ENCODE results near the gene HSPA6.

HSPA6 gene

DNA sequence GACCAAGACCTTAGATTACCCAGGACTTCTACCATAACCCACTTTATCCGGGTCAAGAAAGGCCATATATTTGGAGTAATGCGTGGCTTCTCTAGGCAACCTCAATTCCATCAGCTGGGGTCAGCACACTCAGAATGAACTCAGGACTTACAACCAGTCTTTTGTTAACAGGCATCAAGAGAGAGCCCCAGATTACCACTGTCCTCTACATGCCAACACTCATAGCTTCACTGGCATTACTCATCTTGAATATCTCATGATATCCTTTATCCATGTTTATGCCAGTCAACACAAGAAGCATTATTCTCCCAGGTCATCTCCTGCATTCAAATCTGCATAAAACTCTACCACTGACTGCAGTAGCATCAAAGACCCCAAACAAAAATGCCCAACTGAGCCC, 25.7 kb upstream of the HSPA6 start:
- no peak for TF ChIP-seq GATA2 (IDR thresholded peaks at IDR 0.05; ENCODE audit: low read depth, low read length)
- TF ChIP-seq GATA3 (IDR thresholded peaks at IDR 0.05; ENCODE audit: low read depth, low read length) = no peak

DNA sequence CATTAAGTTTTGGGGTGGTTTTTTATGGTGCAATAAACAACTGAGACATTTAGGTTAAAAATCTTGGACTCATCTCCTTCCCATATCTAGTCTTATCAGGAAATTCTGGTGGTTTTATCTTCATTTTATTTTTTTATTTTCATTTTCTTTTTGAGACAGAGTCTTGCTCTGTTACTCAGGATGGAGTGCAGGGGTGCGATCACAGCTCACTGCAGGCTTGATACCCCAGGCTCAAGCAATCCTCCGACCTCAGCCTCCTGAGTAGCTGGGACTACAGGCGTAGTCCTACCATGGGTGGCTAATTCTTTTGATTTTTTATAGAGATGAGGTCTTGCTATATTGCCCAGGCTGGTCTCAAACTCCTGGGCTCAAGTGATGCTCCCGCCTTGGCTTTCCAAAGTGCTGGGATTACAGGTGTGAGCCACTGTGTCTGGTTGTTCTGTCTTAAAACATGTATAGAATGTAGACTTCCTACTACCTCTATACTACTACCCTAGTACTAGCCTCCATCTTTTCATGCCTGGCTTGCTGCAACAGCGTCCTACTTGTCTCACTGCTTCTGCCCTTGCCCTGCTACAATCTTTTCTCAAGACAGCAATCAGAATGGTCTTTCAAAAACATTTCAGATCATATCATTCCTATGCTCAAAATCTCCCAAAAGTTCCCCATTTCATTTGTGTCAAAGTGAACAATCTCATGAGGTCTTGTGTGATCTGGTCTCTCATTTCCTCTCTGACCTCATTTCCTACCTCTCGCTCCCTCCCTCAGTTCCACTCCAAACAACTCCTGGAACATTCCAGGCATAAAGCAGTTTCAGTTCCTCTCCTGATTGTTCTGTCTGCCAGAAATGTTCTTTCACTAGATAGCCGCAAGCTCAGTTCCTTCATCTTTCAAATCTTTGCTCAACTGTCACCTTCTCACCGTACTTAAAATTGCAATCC, 25.0 kb upstream of the HSPA6 start:
- TF ChIP-seq GATA3 (IDR thresholded peaks at IDR 0.05; ENCODE audit: low read depth, low read length) = no peak
- no peak for TF ChIP-seq GATA2 (IDR thresholded peaks at IDR 0.05; ENCODE audit: low read depth, low read length)

DNA sequence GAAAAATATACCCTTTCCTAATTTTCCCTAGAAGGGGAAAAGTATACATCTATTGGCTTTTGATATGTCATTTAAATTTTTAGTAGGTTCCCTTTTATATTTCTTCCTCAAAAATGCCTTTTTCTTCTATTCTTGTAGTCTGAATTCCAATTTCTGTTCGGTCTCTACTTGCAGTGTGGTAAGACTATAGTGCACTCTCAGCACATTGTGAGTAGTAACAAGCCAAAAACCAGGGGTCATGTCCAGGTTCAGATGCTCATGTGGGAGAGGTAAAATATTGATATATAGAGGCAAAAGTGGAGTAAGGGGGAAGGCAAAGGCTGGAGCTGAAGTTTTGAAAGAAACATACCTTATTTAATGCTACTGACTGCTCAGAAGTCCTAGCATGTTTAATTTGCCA, 23.1 kb upstream of the HSPA6 start:
- TF ChIP-seq GATA3 (IDR thresholded peaks at IDR 0.05; ENCODE audit: low read depth, low read length) (no peak), GATA2 (IDR thresholded peaks at IDR 0.05; ENCODE audit: low read depth, low read length) (no peak)

DNA sequence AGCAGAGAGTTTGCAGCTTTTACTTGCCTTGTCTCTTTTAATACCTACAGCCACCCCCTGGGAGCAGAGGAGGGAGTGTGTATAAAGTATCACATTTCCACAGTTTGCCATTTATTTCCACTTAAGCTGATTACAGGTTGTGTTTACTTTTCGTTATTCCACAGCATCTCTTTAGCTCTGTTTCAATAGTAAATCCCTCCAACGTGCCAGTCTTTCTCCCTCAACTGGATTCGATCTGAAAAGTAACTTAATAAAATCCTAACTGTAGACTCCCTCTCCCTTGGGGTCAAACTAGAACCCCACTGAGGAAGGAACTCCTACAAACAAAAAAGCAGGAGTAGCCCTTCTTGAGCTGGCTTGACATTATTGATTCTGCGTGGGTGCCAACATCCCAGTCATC, 22.2 kb upstream of the HSPA6 start:
- no peak for TF ChIP-seq GATA2 (IDR thresholded peaks at IDR 0.05; ENCODE audit: low read depth, low read length)
- TF ChIP-seq GATA3 (IDR thresholded peaks at IDR 0.05; ENCODE audit: low read depth, low read length) = no peak

GRCh38 chr1:161502641-161503393, 21.5 kb upstream of the HSPA6 start:
- TF ChIP-seq GATA3 (IDR thresholded peaks at IDR 0.05; ENCODE audit: low read depth, low read length) = no peak
- no peak for TF ChIP-seq GATA2 (IDR thresholded peaks at IDR 0.05; ENCODE audit: low read depth, low read length)

GRCh38 chr1:161503394-161503748, 21.0 kb upstream of the HSPA6 start:
- no peak for TF ChIP-seq GATA2 (IDR thresholded peaks at IDR 0.05; ENCODE audit: low read depth, low read length)
- TF ChIP-seq GATA3 (IDR thresholded peaks at IDR 0.05; ENCODE audit: low read depth, low read length) = no peak

DNA sequence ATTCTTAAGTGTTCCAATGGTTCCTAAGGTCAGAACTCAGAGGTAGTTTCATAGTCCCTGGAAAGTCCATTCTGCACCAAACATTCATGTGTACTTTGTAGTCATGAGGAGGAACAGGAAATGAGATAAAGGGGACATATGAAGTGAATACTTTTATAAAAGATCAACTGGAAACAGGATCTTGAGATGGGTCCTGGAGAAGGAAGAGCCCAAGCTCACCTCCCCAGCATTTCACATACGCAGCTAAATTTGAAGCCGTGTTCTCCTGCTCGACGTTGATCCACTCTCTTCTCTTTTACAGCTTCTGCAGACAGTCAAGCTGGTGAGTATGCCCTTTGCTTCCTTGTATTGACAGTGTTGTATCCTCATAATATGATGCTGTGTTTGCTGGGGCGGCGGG, 18.7 kb upstream of the HSPA6 start:
- no peak for TF ChIP-seq GATA3 (IDR thresholded peaks at IDR 0.05; ENCODE audit: low read depth, low read length)
- TF ChIP-seq GATA2 (IDR thresholded peaks at IDR 0.05; ENCODE audit: low read depth, low read length) = no peak

- TF ChIP-seq GATA2 (IDR thresholded peaks at IDR 0.05; ENCODE audit: low read depth, low read length) = no peak
- no peak for TF ChIP-seq GATA3 (IDR thresholded peaks at IDR 0.05; ENCODE audit: low read depth, low read length)
These were observed 17.8 kb upstream of the HSPA6 start for GRCh38 chr1:161506336-161507223.

GRCh38 chr1:161510477-161510876, 13.9 kb upstream of the HSPA6 start:
- TF ChIP-seq GATA2 (IDR thresholded peaks at IDR 0.05; ENCODE audit: low read depth, low read length) (no peak), GATA3 (IDR thresholded peaks at IDR 0.05; ENCODE audit: low read depth, low read length) (no peak)

- TF ChIP-seq GATA3 (IDR thresholded peaks at IDR 0.05; ENCODE audit: low read depth, low read length) (no peak), GATA2 (IDR thresholded peaks at IDR 0.05; ENCODE audit: low read depth, low read length) (no peak)
These were observed 13.2 kb upstream of the HSPA6 start for GRCh38 chr1:161511018-161511755.

- no peak for TF ChIP-seq GATA3 (IDR thresholded peaks at IDR 0.05; ENCODE audit: low read depth, low read length)
- TF ChIP-seq GATA2 (IDR thresholded peaks at IDR 0.05; ENCODE audit: low read depth, low read length) = no peak
These were observed 12.6 kb upstream of the HSPA6 start for GRCh38 chr1:161511756-161512060.

- TF ChIP-seq GATA2 (IDR thresholded peaks at IDR 0.05; ENCODE audit: low read depth, low read length) = peak; percentile 33; the same call in 1 of the 2 replicates
These were observed 6.6 kb downstream of the HSPA6 start for GRCh38 chr1:161530671-161531641.

All from SH-SY5Y (cell line).